Measurements from ENCODE around the gene BICRA.

DNA sequence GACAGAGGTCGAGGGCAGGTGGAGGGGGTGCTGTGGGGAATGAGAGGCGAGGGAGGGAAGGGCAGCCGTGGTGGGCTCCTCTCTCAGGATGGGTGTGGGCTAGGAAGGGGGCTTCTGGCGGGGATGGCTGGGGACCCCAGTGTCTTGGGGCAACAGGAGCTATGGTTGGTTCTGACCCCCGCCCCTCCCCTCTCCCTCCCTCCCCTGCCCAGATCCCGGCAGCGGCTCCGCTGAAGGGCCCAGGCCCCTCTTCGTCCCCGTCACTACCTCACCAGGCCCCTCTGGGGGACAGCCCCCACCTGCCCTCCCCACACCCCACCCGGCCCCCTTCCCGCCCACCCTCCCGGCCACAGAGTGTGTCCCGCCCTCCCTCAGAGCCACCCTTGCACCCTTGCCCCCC is 85.0 kb downstream of the BICRA start:
- TF ChIP-seq, protein P1, sequence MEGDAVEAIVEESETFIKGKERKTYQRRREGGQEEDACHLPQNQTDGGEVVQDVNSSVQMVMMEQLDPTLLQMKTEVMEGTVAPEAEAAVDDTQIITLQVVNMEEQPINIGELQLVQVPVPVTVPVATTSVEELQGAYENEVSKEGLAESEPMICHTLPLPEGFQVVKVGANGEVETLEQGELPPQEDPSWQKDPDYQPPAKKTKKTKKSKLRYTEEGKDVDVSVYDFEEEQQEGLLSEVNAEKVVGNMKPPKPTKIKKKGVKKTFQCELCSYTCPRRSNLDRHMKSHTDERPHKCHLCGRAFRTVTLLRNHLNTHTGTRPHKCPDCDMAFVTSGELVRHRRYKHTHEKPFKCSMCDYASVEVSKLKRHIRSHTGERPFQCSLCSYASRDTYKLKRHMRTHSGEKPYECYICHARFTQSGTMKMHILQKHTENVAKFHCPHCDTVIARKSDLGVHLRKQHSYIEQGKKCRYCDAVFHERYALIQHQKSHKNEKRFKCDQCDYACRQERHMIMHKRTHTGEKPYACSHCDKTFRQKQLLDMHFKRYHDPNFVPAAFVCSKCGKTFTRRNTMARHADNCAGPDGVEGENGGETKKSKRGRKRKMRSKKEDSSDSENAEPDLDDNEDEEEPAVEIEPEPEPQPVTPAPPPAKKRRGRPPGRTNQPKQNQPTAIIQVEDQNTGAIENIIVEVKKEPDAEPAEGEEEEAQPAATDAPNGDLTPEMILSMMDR (conservative IDR thresholded peaks at IDR 0.05): no peak
- no peak for TF ChIP-seq EZH2 (IDR thresholded peaks at IDR 0.05; ENCODE audit: low read depth)
